DND-41 (cell line): Measurements from ENCODE around the gene DEFB123.

Source experiments
- ATAC-seq: fragments of 200-7000 bp; cut with Tn5 transposase; 3 replicates; pipeline ENCODE4 v1.9.1; 2021; ENCODE audit warnings: low read depth; ENCODE audit not compliant: insufficient read depth
- DNase-seq: peaks from one replicate; pipeline ENCODE4 v3.0.0-alpha.2; 2020
- H2AFZ ChIP-seq: 2 replicates; pipeline ENCODE4 v1.6.0; 2012; ENCODE audit warnings: low read depth, low read length
- H3K27ac ChIP-seq: 2 replicates; pipeline ENCODE4 v1.5.1; 2012; ENCODE audit warnings: low read length, inconsistent platforms
- H3K27me3 ChIP-seq: fragments of 200-600 bp; sonication (generic); 2 replicates; pipeline ENCODE4 v1.6.0; 2012; ENCODE audit warnings: low read length, mild to moderate bottlenecking, inconsistent platforms; ENCODE audit not compliant: insufficient read depth, poor library complexity
- H3K36me3 ChIP-seq: 2 replicates; pipeline ENCODE4 v1.5.1; 2012; ENCODE audit warnings: low read length, inconsistent platforms; ENCODE audit not compliant: insufficient read depth
- H3K4me1 ChIP-seq: 2 replicates; pipeline ENCODE4 v1.5.1; 2012; ENCODE audit warnings: mild to moderate bottlenecking, low read length; ENCODE audit not compliant: insufficient read depth
- H3K4me2 ChIP-seq: 2 replicates; pipeline ENCODE4 v1.6.0; 2012; ENCODE audit warnings: mild to moderate bottlenecking, moderate library complexity, low read length, inconsistent platforms; ENCODE audit not compliant: insufficient read depth
- H3K4me3 ChIP-seq, 2 experiments: fragments of 200-600 bp in 1 of 2; shearing (Covaris generic) in 1 of 2; 2 replicates each; pipeline ENCODE4 v1.5.1; 2012 to 2016; ENCODE audit warnings: inconsistent platforms in 2 of 2, low read length in 2 of 2, mild to moderate bottlenecking in 2 of 2, low read depth in 1 of 2, moderate library complexity in 1 of 2
- H3K79me2 ChIP-seq: 2 replicates; pipeline ENCODE4 v1.6.0; 2012; ENCODE audit warnings: low read length, inconsistent platforms; ENCODE audit not compliant: insufficient read depth
- H3K9ac ChIP-seq: 2 replicates; pipeline ENCODE4 v1.6.0; 2012; ENCODE audit warnings: low read depth, mild to moderate bottlenecking, inconsistent platforms, low read length, moderate library complexity
- H3K9me3 ChIP-seq: 2 replicates; pipeline ENCODE4 v1.5.1; 2012; ENCODE audit warnings: low read length, moderate library complexity, mild to moderate bottlenecking, inconsistent platforms; ENCODE audit not compliant: insufficient read depth, severe bottlenecking
- H4K20me1 ChIP-seq: 2 replicates; pipeline ENCODE4 v1.6.0; 2012; ENCODE audit warnings: low read length; ENCODE audit not compliant: insufficient read depth
- CTCF ChIP-seq: IDR thresholded peaks from 2 replicates; pipeline ENCODE4 v1.5.1; 2012; ENCODE audit warnings: borderline replicate concordance, low read length, moderate library complexity, mild to moderate bottlenecking; ENCODE audit not compliant: poor library complexity, severe bottlenecking; ENCODE audit errors: extremely low read depth
- EZH2 ChIP-seq: IDR thresholded peaks from 3 replicates; pipeline ENCODE4 v1.6.1; 2012; ENCODE audit warnings: borderline replicate concordance, low read depth, mild to moderate bottlenecking, moderate library complexity, low read length, inconsistent platforms; ENCODE audit not compliant: severe bottlenecking

DEFB123 gene

GRCh38 chr20:31473331-31474096 lies 33.1 kb downstream of the DEFB123 start:
- Histone ChIP-seq H4K20me1 (no peaks in the 10 kb centered on the region), H3K9ac (no peak overlapping the region), H3K36me3 (no peaks in the 10 kb centered on the region), H3K4me1 (no peaks in the 10 kb centered on the region), H3K4me3 (no peak overlapping the region), H3K27ac (no peak overlapping the region), H3K27me3 (no peaks in the 10 kb centered on the region), H3K79me2 (no peaks in the 10 kb centered on the region), H3K4me2 (no peak overlapping the region), H3K9me3 (peaks cover 2% of the 10 kb centered on the region), H2AFZ (no peak overlapping the region)
- TF ChIP-seq CTCF (no peak), EZH2 (no peak)
- no peak for DNase-seq
- ATAC-seq: no peak

DNA sequence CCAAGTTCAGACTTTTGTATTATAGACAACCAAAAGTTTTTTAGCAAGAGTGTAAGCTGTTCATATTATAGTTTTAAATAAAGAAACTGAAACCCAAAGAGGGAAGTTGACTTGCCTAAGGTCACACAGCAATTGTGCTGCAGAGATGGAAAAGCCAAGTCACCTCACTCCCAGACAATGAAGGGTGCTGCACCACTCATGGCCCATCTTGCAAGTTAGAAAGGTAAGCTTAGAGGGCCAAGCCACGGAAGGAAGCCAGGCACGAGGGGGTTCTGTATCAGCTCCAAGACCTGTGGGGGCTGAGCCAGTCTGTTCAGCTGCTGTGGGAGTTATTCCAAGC lies 33.6 kb downstream of the DEFB123 start:
- Histone ChIP-seq H3K27me3 (no peaks in the 10 kb centered on the region), H2AFZ (no peak overlapping the region), H3K27ac (no peak overlapping the region), H4K20me1 (no peaks in the 10 kb centered on the region), H3K9me3 (peaks cover 2% of the 10 kb centered on the region), H3K9ac (no peak overlapping the region), H3K4me3 (no peak overlapping the region), H3K4me1 (no peaks in the 10 kb centered on the region), H3K79me2 (no peaks in the 10 kb centered on the region), H3K4me2 (no peak overlapping the region), H3K36me3 (no peaks in the 10 kb centered on the region)
- no peak for TF ChIP-seq CTCF
- no peak for TF ChIP-seq EZH2
- no peak for ATAC-seq
- DNase-seq: no peak

- no peaks in the 10 kb centered on the region for H4K20me1 ChIP-seq
- TF ChIP-seq EZH2 (no peak), CTCF (no peak)
- DNase-seq (no peak), ATAC-seq (no peak)
- no peaks in the 10 kb centered on the region for H3K4me1 ChIP-seq
- no peak within 1 kb of the TSS for H3K4me3 ChIP-seq
- H2AFZ ChIP-seq: no peak within 1 kb of the TSS
- H3K4me2 ChIP-seq: no peak within 1 kb of the TSS
- H3K79me2 ChIP-seq: no peaks in the 10 kb centered on the region
- no peak within 1 kb of the TSS for H3K27ac ChIP-seq
- H3K27me3 ChIP-seq: no peaks in the 10 kb centered on the region
- no peaks in the 10 kb centered on the region for H3K36me3 ChIP-seq
- peaks cover 2% of the 10 kb centered on the region for H3K9me3 ChIP-seq
- no peak within 1 kb of the TSS for H3K9ac ChIP-seq
These were observed 34.5 kb downstream of the DEFB123 start, which contains the start of the genes DEFB124 and REM1 for GRCh38 chr20:31474758-31475427. Gene DEFB124 (minus strand): TSS chr20:31475127. CDS start chr20:31473013, 2,114 bp downstream. Gene REM1 (plus strand): TSS chr20:31475288. CDS start chr20:31476446, 1,158 bp downstream.
